ENCODE measurements around the gene POLR3B.

POLR3B gene

GRCh38 chr12:106490264-106490663, 132.7 kb downstream of the POLR3B start:
- no peak for TF ChIP-seq CTCF (IDR thresholded peaks at IDR 0.05)

DNA sequence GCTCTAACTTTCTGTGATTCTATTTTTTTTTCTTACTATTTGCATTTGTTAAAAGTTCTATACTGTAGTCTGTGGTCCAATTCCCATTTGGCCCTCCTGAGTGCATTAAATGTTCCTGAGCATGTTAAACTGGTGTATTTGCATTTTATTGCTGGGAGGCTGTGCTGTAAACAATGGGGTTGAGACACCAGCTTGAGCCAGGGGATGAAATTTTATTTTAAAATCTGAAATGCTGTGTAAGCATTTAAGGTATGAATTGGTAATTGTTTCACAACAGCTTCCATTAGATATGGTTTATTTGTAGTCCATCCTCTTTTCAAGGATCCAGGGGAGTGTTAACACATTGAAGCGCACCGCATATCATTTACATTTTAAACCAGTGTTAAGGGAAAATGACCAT, 135.3 kb downstream of the POLR3B start:
- TF ChIP-seq CTCF (IDR thresholded peaks at IDR 0.05): no peak

DNA sequence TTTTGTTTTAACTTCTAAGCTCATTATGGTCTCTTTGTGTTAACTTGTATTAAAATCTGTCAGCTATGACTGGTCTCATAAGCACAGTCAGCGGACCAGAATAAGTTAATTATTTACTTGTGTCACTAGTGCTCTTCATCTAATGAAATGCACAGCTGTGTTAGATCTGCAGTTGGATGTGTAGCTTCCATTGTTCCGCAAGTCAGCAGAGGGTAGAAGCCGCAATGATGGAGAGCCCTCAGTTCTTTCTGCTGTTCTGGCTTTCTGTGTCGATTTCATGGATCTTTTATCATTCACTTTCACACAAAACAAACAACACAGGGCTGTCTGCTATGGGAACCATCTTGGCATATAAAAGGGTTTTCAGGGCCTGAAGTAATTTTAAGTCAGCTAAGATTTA, 136.0 kb downstream of the POLR3B start:
- TF ChIP-seq CTCF (IDR thresholded peaks at IDR 0.05): no peak

DNA sequence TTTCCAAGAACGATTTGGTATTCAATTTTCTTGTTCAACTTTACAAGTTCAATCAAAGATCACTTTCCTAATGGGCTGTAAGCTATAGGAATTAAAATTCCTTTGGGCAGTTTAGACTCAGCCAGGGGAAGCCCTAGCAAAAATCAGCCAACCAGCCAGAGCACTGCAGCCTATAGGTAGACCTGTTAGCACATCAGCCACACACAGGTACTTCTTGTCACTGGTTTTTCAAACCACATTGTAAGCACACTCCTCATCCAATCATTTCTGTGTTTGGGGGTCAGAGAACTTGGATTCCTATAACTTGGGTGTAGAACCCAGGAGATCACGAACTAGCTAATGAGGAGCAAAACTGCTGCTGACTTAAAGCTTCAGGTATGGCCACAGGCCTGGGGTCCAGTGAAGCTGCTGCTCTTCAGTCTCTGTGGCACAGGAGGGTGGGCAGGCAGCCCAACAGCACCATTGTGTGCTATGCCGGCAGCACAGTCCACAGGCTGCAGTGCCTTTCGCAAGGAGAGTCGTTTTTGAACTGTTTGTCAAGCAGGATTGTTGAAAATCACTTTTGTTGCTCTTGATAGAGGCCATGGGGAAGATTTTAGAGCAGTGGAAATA, 137.9 kb downstream of the POLR3B start:
- TF ChIP-seq CTCF (IDR thresholded peaks at IDR 0.05): no peak

- no peak for TF ChIP-seq CTCF (IDR thresholded peaks at IDR 0.05)
These were observed 140.5 kb downstream of the POLR3B start for GRCh38 chr12:106498056-106498455.

- no peak for TF ChIP-seq CTCF (IDR thresholded peaks at IDR 0.05)
These were observed 142.1 kb downstream of the POLR3B start for GRCh38 chr12:106499628-106500027.

GRCh38 chr12:106506691-106507090, 149.1 kb downstream of the POLR3B start:
- no peak for TF ChIP-seq CTCF (IDR thresholded peaks at IDR 0.05)

DNA sequence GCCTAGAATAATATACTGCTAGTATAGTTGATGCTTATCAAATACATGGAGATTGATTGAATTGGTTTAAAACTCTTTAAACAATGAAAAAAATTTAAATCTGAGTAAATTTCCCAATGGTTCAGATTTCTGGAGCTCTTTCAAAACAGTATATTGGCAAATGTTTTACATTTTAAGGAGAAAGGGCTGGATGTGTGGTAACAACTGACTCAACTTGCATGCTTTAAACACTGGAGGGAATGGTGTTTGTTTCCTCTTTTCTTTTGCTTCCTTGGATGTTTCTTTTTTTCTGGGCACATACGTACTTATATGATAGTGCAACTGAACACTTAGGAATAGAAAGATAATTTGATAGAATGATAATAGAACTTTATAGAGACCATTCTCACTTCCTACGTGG, 151.4 kb downstream of the POLR3B start:
- no peak for TF ChIP-seq CTCF (IDR thresholded peaks at IDR 0.05)

Data from LNCAP (cell line).